ENCODE data around the gene DYNLL1. TPM values are rescaled to one million over a fixed set of nuclear protein-coding genes. Genes with fewer than 3 reads are reported as not detected.

The DYNLL1 gene
- total and polyA plus RNA-seq, 2 donors (not counting 3 experiments of a cell fraction or from before 2014, with no cell fraction given), result 469 to 600 TPM

GRCh38 chr12:120460157-120460556, 35.8 kb upstream of the DYNLL1 start:
- ChIA-PET POLR2A (interaction anchor here (0.7 kb wide), 1 partner anchor 125 kb away, joined by 6 read pairs; no protein-coding TSS in a partner anchor), CTCF (no interaction called here)
- no TSS peak for BruUV-seq (replicated peaks)
- dilution Hi-C loops (cut with MboI; ENCODE audit: extremely low pct_ligation_motif_present, low sequenced_read_pairs) (no loop called here), intact Hi-C loops (cut with micrococcal nuclease) (no loop called here)
- DNase-seq (ENCODE audit: low read depth, low spot score), result no peak
- Histone ChIP-seq H3K27me3 (ENCODE audit: control insufficient read depth in 2 of 2, insufficient read depth in 2 of 2, low read length in 2 of 2) (no peaks in the 10 kb centered on the region), H3K4me1 (ENCODE audit: control insufficient read depth, extremely low read depth, insufficient read depth, low read length) (no peaks in the 10 kb centered on the region), H3K79me2 (ENCODE audit: control insufficient read depth, insufficient read depth, low read length) (peaks cover 15% of the 10 kb centered on the region), H3K4me3 (replicated peaks in 1 of 3; ENCODE audit: insufficient read depth in 1 of 3, low read depth in 1 of 3, low read length in 3 of 3) (no peak overlapping the region), H2AFZ (ENCODE audit: low read depth, low read length) (no peak overlapping the region), H3K36me3 (ENCODE audit: control insufficient read depth in 2 of 2, extremely low read depth in 1 of 2, insufficient read depth in 2 of 2, low read length in 2 of 2) (peaks cover 35 to 50% of the 10 kb centered on the region in 2 experiments), H3K9me3 (replicated peaks; ENCODE audit: control insufficient read depth, insufficient read depth, low read length) (no peaks in the 10 kb centered on the region), H3K27ac (ENCODE audit: insufficient read depth, low read depth, low read length) (no peak overlapping the region), H3K9ac (replicated peaks; ENCODE audit: extremely low read depth, insufficient read depth, low read length) (no peak overlapping the region), H3K9me1 (replicated peaks; ENCODE audit: control insufficient read depth, extremely low read depth, insufficient read depth, low read length) (no peaks in the 10 kb centered on the region), H3K4me2 (ENCODE audit: insufficient read depth, low read length) (no peak overlapping the region), H4K20me1 (replicated peaks; ENCODE audit: control insufficient read depth, extremely low read depth, insufficient read depth, low read length) (no peaks in the 10 kb centered on the region)
- TF ChIP-seq GATA2 (IDR thresholded peaks at IDR 0.05; ENCODE audit: insufficient read depth, insufficient read length, low read depth, low read length) (no peak), MYC (IDR thresholded peaks at IDR 0.05; ENCODE audit: low read depth, low read length) (no peak), CTCF (IDR thresholded peaks at IDR 0.05; ENCODE audit: extremely low read depth in 1 of 2, insufficient read depth in 1 of 2, low read depth in 1 of 2, low read length in 2 of 2) (no peak), JUN (IDR thresholded peaks at IDR 0.05; ENCODE audit: borderline replicate concordance, insufficient read depth, insufficient read length, low read depth) (no peak), FOS (IDR thresholded peaks at IDR 0.05; ENCODE audit: borderline replicate concordance, insufficient read depth, low read length) (no peak), POLR2AphosphoS5 (IDR thresholded peaks at IDR 0.05; ENCODE audit: insufficient read depth, low read depth, low read length) (no peak), POLR2A (IDR thresholded peaks at IDR 0.05; ENCODE audit: low read depth, low read length) (no peak), MAX (IDR thresholded peaks at IDR 0.05; ENCODE audit: insufficient read depth, insufficient read length) (no peak), EZH2 (IDR thresholded peaks at IDR 0.05; ENCODE audit: borderline replicate concordance, low read depth, low read length, severe bottlenecking) (no peak)
- peak; percentile 21 for FAIRE-seq
